HG03108 (cell line): Measurements from ENCODE around the gene MCAT.

Source experiments
- ATAC-seq: cut with Tn5 transposase; IDR thresholded peaks from one replicate; pipeline ENCODE4 v1.9.1; 2021; ENCODE audit warnings: moderate library complexity; ENCODE audit not compliant: unreplicated experiment

MCAT gene

GRCh38 chr22:43142880-43143562 is at the start of gene MCAT:
Gene MCAT (minus strand): TSS chr22:43143398. CDS start chr22:43143348, 50 bp downstream.
- peak; percentile 78 for ATAC-seq

GRCh38 chr22:43191831-43192230 is 48.6 kb upstream of the MCAT start:
- no peak for ATAC-seq

GRCh38 chr22:43188829-43189545 is 45.8 kb upstream of the MCAT start:
- no peak for ATAC-seq

- ATAC-seq: peak; percentile 84
Measured at GRCh38 chr22:43187171-43188099, 44.2 kb upstream of the MCAT start.

- peak; percentile 34 for ATAC-seq
Measured at GRCh38 chr22:43186272-43187170, 43.3 kb upstream of the MCAT start, which contains the start of gene TTLL12. Gene TTLL12 (minus strand): TSS chr22:43187134. CDS start chr22:43187069, 65 bp downstream.

GRCh38 chr22:43185860-43186261 is 42.7 kb upstream of the MCAT start:
- no peak for ATAC-seq

GRCh38 chr22:43183496-43184277 is 40.5 kb upstream of the MCAT start:
- ATAC-seq: no peak

- ATAC-seq: no peak
Measured at GRCh38 chr22:43182726-43183125, 39.5 kb upstream of the MCAT start.

GRCh38 chr22:43182118-43182517 is 38.9 kb upstream of the MCAT start:
- ATAC-seq: no peak

GRCh38 chr22:43181321-43182076 is 38.3 kb upstream of the MCAT start:
- ATAC-seq: no peak

- ATAC-seq: no peak
Measured at GRCh38 chr22:43180670-43181069, 37.5 kb upstream of the MCAT start.

GRCh38 chr22:43179911-43180195 is 36.7 kb upstream of the MCAT start:
- no peak for ATAC-seq

GRCh38 chr22:43179146-43179910 is 36.1 kb upstream of the MCAT start:
- no peak for ATAC-seq

GRCh38 chr22:43177479-43177878 is 34.3 kb upstream of the MCAT start:
- no peak for ATAC-seq

- no peak for ATAC-seq
Measured at GRCh38 chr22:43176090-43176489, 32.9 kb upstream of the MCAT start.

- ATAC-seq: no peak
Measured at GRCh38 chr22:43174941-43175531, 31.8 kb upstream of the MCAT start.

- ATAC-seq: no peak
Measured at GRCh38 chr22:43173976-43174720, 30.9 kb upstream of the MCAT start.
